ENCODE data around the gene ADPRHL1. TPM values are rescaled to one million over a fixed set of nuclear protein-coding genes. Genes with fewer than 3 reads are reported as not detected.

Gene ADPRHL1
- total RNA-seq, 4 donors from 2014 or later: 1.9 to 9.4 (median 6.5) TPM

- intact Hi-C loops (cut with DNase I; ENCODE audit: low total_unique reads): no loop called here
- DNase-seq (ENCODE audit: low spot score in 2 of 2): no peak
- WGBS, 2 donors: 92 to 94% methylated on average over 22 to 23 of the region's 23 CpGs
- no peak for TF ChIP-seq POLR2A (IDR thresholded peaks at IDR 0.05)
- TF ChIP-seq CTCF (IDR thresholded peaks at IDR 0.05): no peak
- no peak overlapping the region for H3K4me3 ChIP-seq (ENCODE audit: low read depth, poor library complexity, severe bottlenecking)
Observed at GRCh38 chr13:113430378-113431110, 22.7 kb downstream of the ADPRHL1 start.

GRCh38 chr13:113429608-113429985, 23.7 kb downstream of the ADPRHL1 start:
- H3K4me3 ChIP-seq (ENCODE audit: low read depth, poor library complexity, severe bottlenecking): no peak overlapping the region
- WGBS, 2 donors: 80 to 87% methylated on average over 16 of the region's 16 CpGs
- intact Hi-C loops (cut with DNase I; ENCODE audit: low total_unique reads): no loop called here
- DNase-seq (ENCODE audit: low spot score in 2 of 2): no peak
- no peak for TF ChIP-seq POLR2A (IDR thresholded peaks at IDR 0.05)
- TF ChIP-seq CTCF (IDR thresholded peaks at IDR 0.05): no peak

GRCh38 chr13:113428871-113429607, 24.2 kb downstream of the ADPRHL1 start:
- no peak for TF ChIP-seq POLR2A (IDR thresholded peaks at IDR 0.05)
- TF ChIP-seq CTCF (IDR thresholded peaks at IDR 0.05): no peak
- intact Hi-C loops (cut with DNase I; ENCODE audit: low total_unique reads): no loop called here
- DNase-seq (ENCODE audit: low spot score in 2 of 2): no peak
- no peak overlapping the region for H3K4me3 ChIP-seq (ENCODE audit: low read depth, poor library complexity, severe bottlenecking)
- 92 to 93% methylated on average over 45 of the region's 45 CpGs for WGBS, 2 donors

- TF ChIP-seq POLR2A (IDR thresholded peaks at IDR 0.05): no peak
- no peak for TF ChIP-seq CTCF (IDR thresholded peaks at IDR 0.05)
- DNase-seq (ENCODE audit: low spot score in 2 of 2): no peak
- WGBS, 2 donors: 77 to 87% methylated on average over 17 of the region's 17 CpGs
- H3K4me3 ChIP-seq (ENCODE audit: low read depth, poor library complexity, severe bottlenecking): no peak overlapping the region
- intact Hi-C loops (cut with DNase I; ENCODE audit: low total_unique reads): no loop called here
Observed at GRCh38 chr13:113428469-113428865, 24.8 kb downstream of the ADPRHL1 start.

GRCh38 chr13:113427562-113428468, 25.5 kb downstream of the ADPRHL1 start:
- WGBS, 2 donors: 76 to 77% methylated on average over 30 to 31 of the region's 31 CpGs
- no peak for DNase-seq (ENCODE audit: low spot score in 2 of 2)
- intact Hi-C loops (cut with DNase I; ENCODE audit: low total_unique reads): no loop called here
- TF ChIP-seq CTCF (IDR thresholded peaks at IDR 0.05) (no peak), POLR2A (IDR thresholded peaks at IDR 0.05) (no peak)
- no peak overlapping the region for H3K4me3 ChIP-seq (ENCODE audit: low read depth, poor library complexity, severe bottlenecking)
